Ovary (tissue), 3 donors: ENCODE measurements around the gene CLDN11.
A peak's percentile ranks its signal among the peaks of the same experiment; 100 is the strongest.

Experiments
- CTCF ChIP-seq, 3 donors: fragments of 450-650 bp in 2 of 3; fragments of 200-600 bp in 1 of 3; IDR thresholded peaks; one replicate each; pipeline versions ENCODE4 v1.5.1 to v1.8.0; 2016 to 2022; ENCODE audit warnings: antibody characterized with exemption in 3 of 3, mild to moderate bottlenecking in 1 of 3
- EP300 ChIP-seq: sonication (generic); formaldehyde crosslinking; IDR thresholded peaks from one replicate; pipeline ENCODE4 v1.6.1; 2017; ENCODE audit warnings: antibody characterized with exemption
- POLR2A ChIP-seq: fragments of 450-650 bp; IDR thresholded peaks from one replicate; pipeline ENCODE4 v1.6.1; 2017; ENCODE audit warnings: antibody characterized with exemption, mild to moderate bottlenecking, moderate library complexity
- donor health status: DM: no; HTN: no; CAD: no.

- TF ChIP-seq CTCF (IDR thresholded peaks at IDR 0.05) (no peak), POLR2A (peak; percentile 50), EP300 (no peak)
Observed at GRCh38 chr3:170419557-170420087, 954 bp downstream of the CLDN11 start.
